GM23338 (cell line): ENCODE data around the gene GPR137C.

Source experiments
- POLR2AphosphoS5 ChIP-seq: IDR thresholded peaks from 2 replicates; pipeline ENCODE4 v1.6.1; 2016; ENCODE audit warnings: antibody characterized with exemption, low read depth
- TF ChIP-seq, protein P1 (sequence below), 2 experiments: fragments of 200-600 bp in 1 of 2; sonication (generic) in 1 of 2; conservative IDR thresholded peaks; 2 replicates each; pipeline versions ENCODE4 v1.5.1 to v1.6.1; 2016 to 2017; ENCODE audit warnings: antibody characterized with exemption in 2 of 2, low read depth in 2 of 2, mild to moderate bottlenecking in 2 of 2, moderate library complexity in 1 of 2

DNA sequence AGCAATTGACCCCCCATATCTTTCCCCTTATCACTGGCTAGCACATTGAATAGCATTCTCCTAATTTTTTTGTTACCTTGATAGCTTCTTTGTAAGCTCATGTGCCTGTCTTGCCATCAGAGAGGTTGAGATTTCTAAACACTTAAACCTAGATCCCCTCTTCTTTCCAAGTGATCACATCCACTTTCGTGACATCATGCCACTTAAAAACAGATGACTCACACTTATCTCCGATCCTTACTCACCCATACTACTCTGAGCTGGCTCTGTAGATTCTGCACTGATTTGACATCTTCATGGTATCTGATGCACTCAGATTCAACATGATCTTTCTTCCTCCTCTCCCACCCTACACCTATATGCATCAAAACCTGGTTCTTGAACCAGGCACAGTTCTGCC lies 10.5 kb downstream of the GPR137C start:
- TF ChIP-seq POLR2AphosphoS5: no peak
- TF ChIP-seq, protein P1, sequence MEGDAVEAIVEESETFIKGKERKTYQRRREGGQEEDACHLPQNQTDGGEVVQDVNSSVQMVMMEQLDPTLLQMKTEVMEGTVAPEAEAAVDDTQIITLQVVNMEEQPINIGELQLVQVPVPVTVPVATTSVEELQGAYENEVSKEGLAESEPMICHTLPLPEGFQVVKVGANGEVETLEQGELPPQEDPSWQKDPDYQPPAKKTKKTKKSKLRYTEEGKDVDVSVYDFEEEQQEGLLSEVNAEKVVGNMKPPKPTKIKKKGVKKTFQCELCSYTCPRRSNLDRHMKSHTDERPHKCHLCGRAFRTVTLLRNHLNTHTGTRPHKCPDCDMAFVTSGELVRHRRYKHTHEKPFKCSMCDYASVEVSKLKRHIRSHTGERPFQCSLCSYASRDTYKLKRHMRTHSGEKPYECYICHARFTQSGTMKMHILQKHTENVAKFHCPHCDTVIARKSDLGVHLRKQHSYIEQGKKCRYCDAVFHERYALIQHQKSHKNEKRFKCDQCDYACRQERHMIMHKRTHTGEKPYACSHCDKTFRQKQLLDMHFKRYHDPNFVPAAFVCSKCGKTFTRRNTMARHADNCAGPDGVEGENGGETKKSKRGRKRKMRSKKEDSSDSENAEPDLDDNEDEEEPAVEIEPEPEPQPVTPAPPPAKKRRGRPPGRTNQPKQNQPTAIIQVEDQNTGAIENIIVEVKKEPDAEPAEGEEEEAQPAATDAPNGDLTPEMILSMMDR (conservative IDR thresholded peaks at IDR 0.05; ENCODE audit: low read depth in 2 of 2): no peak
